K562 (cell line): ENCODE results near the gene NAIF1. TPM values are rescaled to one million over a fixed set of nuclear protein-coding genes. Genes with fewer than 3 reads are reported as not detected.

Source experiments
- ATAC-seq: fragments of 200-7000 bp; cut with Tn5 transposase; 3 replicates; pipeline ENCODE4 v1.9.1; 2020; ENCODE audit warnings: moderate library complexity
- BruUV-seq: library from RNA; stranded (reverse); fragments of 400-500 nt; replicated peaks from 2 replicates; lab custom pipeline; 2021; lab: Mats Ljungman, UMichigan
- CTCF ChIA-PET: fragments of 300-600 bp; formaldehyde crosslinking; extraction: SDS; loops from one replicate; lab custom pipeline; 2021; ENCODE audit warnings: low intra/inter-chr PET ratio; lab: Yijun Ruan, JAX
- POLR2A ChIA-PET: fragments of 300-600, 350-650 bp; sonication (Branson Sonifier 250); formaldehyde crosslinking; extraction: SDS; loops from one replicate; lab custom pipeline; 2021; ENCODE audit warnings: antibody characterized with exemption, inconsistent platforms; lab: Yijun Ruan, JAX
- DNase-seq, 4 experiments: peaks; one replicate each; pipeline versions ENCODE4 v3.0.0 to v3.0.0-alpha.2; 2011 to 2018; ENCODE audit warnings: low spot score in 3 of 4, mixed read lengths in 3 of 4; ENCODE audit errors: extremely low read depth in 1 of 4
- FAIRE-seq: peaks from 2 replicates; lab custom pipeline; 2011; peaks lifted over from hg19 to GRCh38; lab: Jason Lieb, UNC
- H2AFZ ChIP-seq: 2 replicates; pipeline ENCODE4 v1.6.0; 2011; ENCODE audit warnings: low read depth, low read length, control low read depth, inconsistent platforms
- H3K27ac ChIP-seq: fragments of 200-600 bp; 3 replicates; pipeline ENCODE4 v1.8.0; 2011; ENCODE audit warnings: low read depth, mild to moderate bottlenecking, control low read depth, inconsistent platforms, low read length, moderate library complexity, mixed read lengths; ENCODE audit errors: extremely low read depth
- H3K27me3 ChIP-seq, 2 experiments: fragments of 300-600 bp in 1 of 2; 2 replicates in 1 of 2; 3 replicates in 1 of 2; pipeline versions ENCODE4 v1.6.0 to v1.8.0; 2011; ENCODE audit warnings: inconsistent platforms in 2 of 2, low read length in 2 of 2, mild to moderate bottlenecking in 1 of 2, mixed read lengths in 1 of 2, moderate library complexity in 1 of 2; ENCODE audit not compliant: control insufficient read depth in 2 of 2, insufficient read depth in 2 of 2
- H3K36me3 ChIP-seq: fragments of 300-600 bp; 3 replicates; pipeline ENCODE4 v1.8.0; 2011; ENCODE audit warnings: mild to moderate bottlenecking, low read length, inconsistent platforms; ENCODE audit not compliant: control insufficient read depth, insufficient read depth
- H3K4me1 ChIP-seq, 2 experiments: fragments of 200-600 bp in 1 of 2; replicated peaks in 1 of 2; 2 replicates in 1 of 2; 3 replicates in 1 of 2; pipeline versions ENCODE4 v1.5.1 to v1.8.0; 2011; ENCODE audit warnings: inconsistent platforms in 2 of 2, low read length in 2 of 2, mild to moderate bottlenecking in 1 of 2, mixed read lengths in 1 of 2, moderate library complexity in 1 of 2; ENCODE audit not compliant: control insufficient read depth in 2 of 2, insufficient read depth in 2 of 2
- H3K4me2 ChIP-seq: 2 replicates; pipeline ENCODE4 v1.6.1; 2011; ENCODE audit warnings: low read length, control low read depth, inconsistent platforms, mixed read lengths; ENCODE audit not compliant: insufficient read depth
- H3K4me3 ChIP-seq: fragments of 200-600 bp; sonication (generic), shearing (Covaris generic); 2 replicates; pipeline ENCODE4 v1.5.1; 2016; ENCODE audit warnings: control low read depth, inconsistent platforms
- H3K79me2 ChIP-seq: fragments of 200-600 bp; 3 replicates; pipeline ENCODE4 v1.8.0; 2011; ENCODE audit warnings: low read length, inconsistent platforms; ENCODE audit not compliant: control insufficient read depth, insufficient read depth
- H3K9ac ChIP-seq, 2 experiments: 2 replicates each; pipeline versions ENCODE4 v1.6.0 to v1.6.1; 2011; ENCODE audit warnings: low read depth in 2 of 2, low read length in 2 of 2, control low read depth in 1 of 2, inconsistent platforms in 1 of 2, mild to moderate bottlenecking in 1 of 2, mixed read lengths in 1 of 2; ENCODE audit not compliant: insufficient read depth in 1 of 2
- H3K9me1 ChIP-seq: one replicate; pipeline ENCODE4 v1.6.0; 2011; ENCODE audit warnings: inconsistent platforms, mild to moderate bottlenecking, low read length, moderate library complexity; ENCODE audit not compliant: control insufficient read depth, insufficient read depth
- H3K9me3 ChIP-seq: replicated peaks from 2 replicates; pipeline ENCODE4 v1.5.1; 2011; ENCODE audit warnings: low read depth, low read length, inconsistent platforms; ENCODE audit not compliant: control insufficient read depth, insufficient read depth
- H4K20me1 ChIP-seq: replicated peaks from 2 replicates; pipeline ENCODE4 v1.6.1; 2011; ENCODE audit warnings: low read length, inconsistent platforms, mixed read lengths; ENCODE audit not compliant: control insufficient read depth, insufficient read depth
- ARID2 ChIP-seq: fragments of 450-650 bp; IDR thresholded peaks from 2 replicates; pipeline ENCODE4 v1.6.1; 2017; ENCODE audit warnings: antibody characterized with exemption, mild to moderate bottlenecking
- ASH1L ChIP-seq: fragments of 450-650 bp; IDR thresholded peaks from 2 replicates; pipeline ENCODE4 v1.6.1; 2018; ENCODE audit warnings: borderline replicate concordance, mild to moderate bottlenecking, low read depth; ENCODE audit not compliant: partially characterized antibody
- GATA2 ChIP-seq: sonication (generic); formaldehyde crosslinking; IDR thresholded peaks from 2 replicates; pipeline ENCODE4 v1.4.0; 2020; ENCODE audit warnings: mild to moderate bottlenecking, missing genetic modification reagents
- HDAC3 ChIP-seq: fragments of 450-650 bp; IDR thresholded peaks from 2 replicates; pipeline ENCODE4 v1.6.1; 2018; ENCODE audit warnings: borderline replicate concordance, mild to moderate bottlenecking, moderate library complexity; ENCODE audit not compliant: partially characterized antibody
- HIVEP1 ChIP-seq: fragments of 250-450 bp; sonication (Bioruptor Pico); IDR thresholded peaks from 2 replicates; pipeline ENCODE4 v1.4.0; 2020; ENCODE audit warnings: mild to moderate bottlenecking
- NFE2 ChIP-seq: IDR thresholded peaks from 2 replicates; pipeline ENCODE4 v1.6.1; 2014; ENCODE audit warnings: antibody characterized with exemption, low read depth
- POLR2G ChIP-seq: fragments of 200-400 bp; formaldehyde crosslinking; IDR thresholded peaks from 2 replicates; pipeline ENCODE4 v1.6.1; 2017; ENCODE audit warnings: low read depth, mild to moderate bottlenecking, antibody characterized with exemption, low read length, moderate library complexity
- RBFOX2 ChIP-seq: fragments of 200-400 bp; formaldehyde crosslinking; IDR thresholded peaks from 2 replicates; pipeline ENCODE4 v1.6.1; 2017; ENCODE audit warnings: low read depth, mild to moderate bottlenecking, low read length, moderate library complexity
- TBL1XR1 ChIP-seq, 2 experiments: IDR thresholded peaks; 2 replicates each; pipeline ENCODE4 v1.6.1; 2012; ENCODE audit warnings: improper control_type of control experiment in 2 of 2, low read length in 2 of 2, mild to moderate bottlenecking in 1 of 2
- whole genome bisulfite sequencing: fragments of 100-300 bp; shearing (Covaris generic); methylation state at CpG from one replicate; pipeline ENCODE4 v1.1.6; 2016; ENCODE audit warnings: low coverage, mixed read lengths; ENCODE audit not compliant: insufficient coverage; ENCODE audit errors: missing lambda C conversion rate; 5-methylcytosine and 5-hydroxymethylcytosine counted together
- in situ Hi-C: fragments of 300-500 bp; cut with MboI; formaldehyde crosslinking; loops from 4 replicates; pipeline ENCODE4 v1.15.0; 2018; ENCODE audit warnings: inconsistent platforms, mixed read lengths
- intact Hi-C: fragments of 100-400 bp; cut with micrococcal nuclease; formaldehyde crosslinking; loops from 2 replicates; pipeline ENCODE4 v1.14.2; 2022
- polyA plus RNA-seq, 8 experiments: library from polyadenylated mRNA; depleted of rRNA in 4 of 8; stranded (reverse) in 5 of 8; unstranded in 3 of 8; fragments of >200 nt; fragmentation: Nextera tagmentation in 2 of 8; fragmentation: Illumina TruSeq in 1 of 8; extraction: Ambion mirVana in 2 of 8; extraction: Trizol in 1 of 8; gene quantifications; 2 replicates each; pipeline versions ENCODE4 v1.2.1 to v1.2.3, GENCODE V29; 2011 to 2014; ENCODE audit warnings: inconsistent platforms in 1 of 8, missing spikeins in 1 of 8
- total RNA-seq, 7 experiments: library from RNA; depleted of rRNA in 6 of 7; stranded (reverse); fragments of >200 nt in 6 of 7; fragmentation: Illumina TruSeq in 2 of 7; extraction: Trizol in 2 of 7; gene quantifications; 2 replicates each; pipeline versions ENCODE4 v1.2.1 to v1.2.3, GENCODE V29; 2011 to 2021; ENCODE audit warnings: low replicate concordance in 1 of 7

Gene NAIF1
- total and polyA plus RNA-seq, 9 of the 15 experiments (the other 6 are each of a cell fraction or from before 2014, with no cell fraction given): 4.8 to 26.6 (median 17.2) TPM

DNA sequence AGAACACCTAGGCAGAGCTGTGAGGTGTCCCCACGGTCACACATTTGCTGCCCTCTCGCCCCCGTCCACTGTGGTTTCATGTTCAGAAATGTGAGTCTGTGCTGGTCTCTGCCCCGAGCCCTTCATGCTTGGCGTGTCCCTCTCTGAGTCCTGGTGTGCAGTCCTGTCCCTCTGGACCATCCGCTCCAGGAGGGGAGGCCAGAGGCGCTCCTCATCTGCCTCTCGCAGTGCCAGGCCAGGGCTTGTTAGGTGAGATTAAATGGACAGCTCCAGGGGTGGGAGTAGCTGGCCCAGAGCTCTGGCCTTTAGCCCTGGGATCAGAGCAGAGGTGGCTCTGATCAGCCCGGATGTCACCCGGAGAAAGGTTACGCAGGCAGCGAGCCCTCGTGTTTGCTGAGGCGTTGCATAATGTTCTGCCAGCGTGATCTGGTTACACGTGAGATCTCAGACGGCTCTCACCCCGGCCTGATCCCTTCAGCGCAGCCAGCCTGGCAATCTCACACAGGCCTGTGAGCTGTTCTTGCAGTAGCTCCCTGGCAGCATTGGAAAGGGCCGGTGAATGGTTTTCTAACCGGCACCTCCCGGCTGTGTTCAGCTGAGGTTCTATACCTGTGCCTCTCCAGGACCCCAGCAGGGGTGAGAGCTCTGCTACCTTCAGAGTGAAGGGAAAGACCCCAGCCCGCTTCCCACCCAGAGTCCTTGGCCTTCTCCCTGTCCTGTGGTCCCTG, 35.9 kb upstream of the NAIF1 start:
- H2AFZ ChIP-seq: no peak overlapping the region
- TF ChIP-seq ARID2: no peak
- 0 out of 2 replicates have a peak, but pooled peaks have one; percentile 21 for TF ChIP-seq RBFOX2
- 0 out of 2 replicates have a peak, but pooled peaks have one; percentile 9 for TF ChIP-seq POLR2G
- H3K4me1 ChIP-seq: peaks cover 28 to 71% of the 10 kb centered on the region in 2 experiments; a peak in 4 of 5 replicates
- no peak for DNase-seq
- H3K4me3 ChIP-seq: no peak overlapping the region
- no TSS peak for BruUV-seq
- no peak overlapping the region for H3K4me2 ChIP-seq
- no peaks in the 10 kb centered on the region for H3K9me1 ChIP-seq
- intact Hi-C loops: no loop called here
- H3K79me2 ChIP-seq: peaks cover 41% of the 10 kb centered on the region
- in situ Hi-C loops: no loop called here
- ChIA-PET POLR2A (interaction anchor here (0.6 to 1.5 kb wide), 5 partner anchors 9 to 362 kb away, joined by 3 to 4 read pairs (median 3); no protein-coding TSS in a partner anchor), CTCF (no interaction called here)
- no peaks in the 10 kb centered on the region for H3K27me3 ChIP-seq
- ATAC-seq: no peak
- H3K36me3 ChIP-seq: peaks cover 92% of the 10 kb centered on the region
- no peaks in the 10 kb centered on the region for H3K9me3 ChIP-seq
- 0 out of 2 replicates have a peak, but pooled peaks cover 10% of the 10 kb centered on the region for H4K20me1 ChIP-seq
- no peak overlapping the region for H3K27ac ChIP-seq
- 96% methylated on average over 22 of the region's 23 CpGs for WGBS
- H3K9ac ChIP-seq: peak overlapping the region in 1 of 2 experiments; percentile 65; a peak in 1 of 4 replicates
- FAIRE-seq: no peak

DNA sequence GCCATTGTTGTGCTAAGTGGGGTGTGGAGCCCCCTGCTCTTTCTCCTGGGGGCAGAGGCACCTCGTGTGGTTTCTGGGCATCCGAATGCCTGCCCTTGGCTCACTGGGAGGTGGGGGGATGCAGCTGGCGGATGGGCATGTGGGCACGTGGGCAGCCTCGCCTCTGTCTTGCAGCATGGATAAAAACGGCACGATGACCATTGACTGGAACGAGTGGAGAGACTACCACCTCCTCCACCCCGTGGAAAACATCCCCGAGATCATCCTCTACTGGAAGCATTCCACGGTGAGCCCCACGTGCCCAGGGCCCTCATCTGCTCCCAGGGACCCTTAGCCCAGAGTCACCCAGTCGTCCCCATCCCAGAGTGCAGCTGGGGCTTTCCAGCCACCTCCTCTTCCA, 35.1 kb upstream of the NAIF1 start:
- Histone ChIP-seq H3K9me3 (no peaks in the 10 kb centered on the region), H3K4me3 (no peak overlapping the region), H3K79me2 (peaks cover 49% of the 10 kb centered on the region), H3K27ac (no peak overlapping the region), H3K9me1 (no peaks in the 10 kb centered on the region), H3K27me3 (no peaks in the 10 kb centered on the region), H2AFZ (no peak overlapping the region), H3K36me3 (peaks cover 91% of the 10 kb centered on the region)
- WGBS: 90% methylated on average over 12 of the region's 13 CpGs
- in situ Hi-C loops: no loop called here
- POLR2A ChIA-PET: interaction anchor here (0.6 to 1.5 kb wide), 5 partner anchors 8 to 187 kb away, joined by 3 to 4 read pairs (median 3); no protein-coding TSS in a partner anchor
- BruUV-seq: no TSS peak
- intact Hi-C loops: no loop called here
- ATAC-seq: no peak
- no peak for DNase-seq
- TF ChIP-seq TBL1XR1 (IDR thresholded peaks at IDR 0.05; ENCODE audit: low read length in 2 of 2) (no peak), GATA2 (CRISPR knock-in tag) (0 out of 2 replicates have a peak, but pooled peaks have one; percentile 9), NFE2 (no peak), HDAC3 (no peak), POLR2G (0 out of 2 replicates have a peak, but pooled peaks have one; percentile 31), HIVEP1 (no peak), ASH1L (no peak)
- TF ChIP-seq, all 486 proteins: peak for 2
- no peak overlapping the region for H3K9ac ChIP-seq
- no peak overlapping the region for H3K4me2 ChIP-seq
- 0 out of 2 replicates have a peak, but pooled peaks cover 10% of the 10 kb centered on the region for H4K20me1 ChIP-seq
- H3K4me1 ChIP-seq: peaks cover 36 to 71% of the 10 kb centered on the region in 2 experiments
- CTCF ChIA-PET: no interaction called here
- FAIRE-seq: no peak
